NCI-H187 (cell line): ENCODE data around the gene TPD52L2.

ENCODE experiments used
- DNase-seq, 2 experiments: peaks; one replicate each; lab custom pipeline; 2025; lab: John Stamatoyannopoulos, UW

The TPD52L2 gene

DNA sequence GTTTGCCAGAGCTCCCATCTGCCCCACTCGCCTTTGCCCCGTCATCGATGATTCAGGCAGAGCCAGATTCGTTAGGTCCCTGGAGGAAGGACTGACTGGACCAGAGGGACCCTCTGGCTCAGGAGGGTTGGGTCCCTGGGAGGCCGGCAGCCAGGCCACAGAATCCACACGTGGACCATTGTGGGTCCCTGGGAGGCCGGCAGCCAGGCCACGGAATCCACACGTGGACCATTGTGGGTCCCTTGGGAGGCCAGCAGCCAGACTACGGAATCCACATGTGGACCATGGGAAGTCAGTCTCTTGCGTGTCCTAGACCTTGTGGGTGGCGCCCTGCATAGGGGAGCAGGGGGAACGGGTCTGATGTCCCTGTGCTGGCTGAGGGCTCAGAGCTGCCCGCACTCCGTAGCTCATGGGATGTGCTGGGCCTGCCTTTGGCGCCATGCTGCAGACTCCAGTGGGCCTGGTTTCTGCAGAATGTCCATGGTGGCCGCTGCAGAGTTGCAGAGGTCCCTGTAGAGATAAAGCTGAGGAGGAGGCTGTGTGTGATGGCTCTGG, 67.6 kb downstream of the TPD52L2 start:
- no peak for DNase-seq

DNA sequence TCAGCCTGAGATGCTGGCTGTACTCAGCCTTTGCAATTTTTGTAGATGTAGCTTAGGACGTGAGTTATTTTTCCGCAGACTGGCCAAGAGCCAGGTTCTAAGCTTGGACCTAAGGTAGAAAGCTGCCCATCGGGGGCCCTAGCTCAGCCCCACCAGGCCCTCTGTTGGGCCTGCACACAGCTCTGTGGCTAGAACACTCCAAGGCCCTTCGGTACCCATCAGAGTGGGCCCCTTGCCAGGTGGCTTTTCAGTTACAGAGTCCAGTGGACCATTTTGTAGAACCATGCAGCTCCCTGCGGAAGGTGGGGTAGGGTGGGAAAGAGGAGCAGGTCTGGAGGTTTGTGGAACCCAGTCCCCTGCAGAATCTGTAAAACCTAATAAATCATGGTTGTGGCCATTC, 68.6 kb downstream of the TPD52L2 start:
- DNase-seq = no peak

DNA sequence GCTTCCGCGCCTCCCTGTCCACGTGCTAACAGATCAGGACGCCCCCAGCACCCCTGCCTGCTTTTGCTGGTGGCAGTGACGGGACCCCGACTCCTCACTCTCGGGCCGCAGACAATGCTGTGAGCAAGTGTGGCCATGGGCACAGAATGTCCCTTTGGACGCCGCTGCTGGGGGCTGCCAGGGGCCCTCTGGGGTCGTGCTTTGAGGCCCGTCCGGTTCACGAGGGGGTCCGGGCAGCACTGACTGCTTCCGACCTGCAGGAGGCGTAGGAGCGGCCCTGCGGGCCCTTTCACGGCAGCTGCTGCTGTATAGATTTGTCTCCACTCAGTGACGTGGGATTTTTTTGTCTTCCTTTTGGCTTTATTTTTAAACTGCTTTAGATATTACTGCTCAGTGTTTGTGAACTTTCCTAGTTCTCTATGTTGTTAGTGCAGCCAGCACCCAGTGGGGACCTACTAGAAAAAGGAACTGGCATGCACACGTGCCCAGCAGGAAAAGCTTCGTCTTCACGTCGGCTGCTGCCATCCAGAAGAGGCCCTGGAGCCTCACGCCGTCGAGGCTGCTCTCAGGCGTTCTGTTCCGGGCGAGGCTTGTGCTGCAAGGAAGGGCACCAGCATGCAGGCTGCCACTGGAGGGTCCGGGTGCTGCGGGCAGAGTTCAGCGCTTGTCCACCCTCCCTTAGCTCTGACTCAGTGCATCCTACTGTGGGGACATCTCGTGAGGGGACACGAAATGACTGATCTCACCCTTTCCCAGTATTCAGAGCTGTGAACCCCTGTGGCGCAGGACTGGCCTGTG, 69.4 kb downstream of the TPD52L2 start:
- no peak for DNase-seq

GRCh38 chr20:63935447-63935846, 70.4 kb downstream of the TPD52L2 start:
- no peak for DNase-seq

- DNase-seq = no peak
Observed at GRCh38 chr20:63937596-63937995, 72.5 kb downstream of the TPD52L2 start.

- no peak for DNase-seq
Observed at GRCh38 chr20:63939061-63939935, 74.2 kb downstream of the TPD52L2 start.

DNA sequence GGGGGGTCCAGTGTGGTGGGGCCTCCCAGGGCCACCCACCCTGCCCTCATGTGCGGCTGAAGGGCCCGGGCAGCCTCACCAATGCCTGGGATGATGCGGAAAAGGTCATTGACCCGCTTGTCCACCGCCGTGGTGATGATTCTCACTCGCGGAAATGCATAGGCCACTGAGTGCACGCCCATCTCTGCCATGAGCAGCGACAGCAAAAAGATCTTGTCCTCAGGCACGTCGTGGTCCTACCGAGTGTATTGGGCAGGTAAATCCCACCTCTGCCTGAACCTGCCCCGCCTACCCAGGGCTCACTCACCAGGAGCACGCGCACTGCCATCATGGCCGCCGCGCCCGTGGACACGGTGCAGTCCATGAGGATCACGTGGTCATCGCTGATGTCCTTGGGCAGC, 75.0 kb downstream of the TPD52L2 start:
- no peak for DNase-seq

GRCh38 chr20:63940472-63941266, 75.6 kb downstream of the TPD52L2 start:
- no peak for DNase-seq
